GM12878 (cell line): Measurements from ENCODE around the gene ADAMTSL2. TPM values are rescaled to one million over a fixed set of nuclear protein-coding genes. Genes with fewer than 3 reads are reported as not detected.

Source experiments
- ATAC-seq: fragments of 200-7000 bp; cut with Tn5 transposase; 3 replicates; pipeline ENCODE4 v1.9.1; 2020; ENCODE audit warnings: mild to moderate bottlenecking, moderate library complexity
- BruUV-seq: library from RNA; stranded (reverse); fragments of 400-500 nt; replicated peaks from 2 replicates; lab custom pipeline; 2021; lab: Mats Ljungman, UMichigan
- CTCF ChIA-PET: fragments of 300-600 bp; sonication (Branson Sonifier 250); formaldehyde crosslinking; extraction: SDS; loops from one replicate; lab custom pipeline; 2021; ENCODE audit warnings: inconsistent platforms; lab: Yijun Ruan, JAX
- POLR2A ChIA-PET: fragments of 350-600 bp; formaldehyde crosslinking; extraction: SDS; loops from one replicate; lab custom pipeline; 2021; ENCODE audit warnings: inconsistent platforms; lab: Charles Lee
- RAD21 ChIA-PET: fragments of 300-600 bp; sonication (Branson Sonifier 250); formaldehyde crosslinking; loops from one replicate; lab custom pipeline; 2023; ENCODE audit warnings: antibody characterized with exemption; ENCODE audit not compliant: unreplicated experiment; lab: Charles Lee
- SMC1A ChIA-PET: fragments of 300-600 bp; sonication (Branson Sonifier 250); formaldehyde crosslinking; loops from one replicate; lab custom pipeline; 2023; ENCODE audit not compliant: unreplicated experiment, uncharacterized antibody; lab: Charles Lee
- DNase-seq: peaks from one replicate; pipeline ENCODE4 v3.0.0-alpha.2; 2011; ENCODE audit warnings: low read depth, low spot score
- FAIRE-seq: peaks from 3 replicates; lab custom pipeline; 2011; peaks lifted over from hg19 to GRCh38; lab: Jason Lieb, UNC
- H2AFZ ChIP-seq: 2 replicates; pipeline ENCODE4 v1.6.0; 2011; ENCODE audit warnings: low read depth, low read length, control low read depth; ENCODE audit not compliant: control insufficient read depth
- H3K27ac ChIP-seq: 2 replicates; pipeline ENCODE4 v1.5.1; 2011; ENCODE audit warnings: control low read depth; ENCODE audit not compliant: control insufficient read depth, insufficient read depth
- H3K27me3 ChIP-seq, 2 experiments: replicated peaks in 1 of 2; 2 replicates each; pipeline versions ENCODE4 v1.6.0 to v1.6.1; 2011; ENCODE audit warnings: low read length in 1 of 2; ENCODE audit not compliant: control insufficient read depth in 2 of 2, insufficient read depth in 2 of 2
- H3K36me3 ChIP-seq, 2 experiments: 2 replicates each; pipeline ENCODE4 v1.5.1; 2011; ENCODE audit warnings: low read length in 1 of 2; ENCODE audit not compliant: control insufficient read depth in 2 of 2, insufficient read depth in 2 of 2
- H3K4me1 ChIP-seq: 2 replicates; pipeline ENCODE4 v1.6.1; 2011; ENCODE audit warnings: mild to moderate bottlenecking, low read length, moderate library complexity, mixed read lengths; ENCODE audit not compliant: control insufficient read depth, insufficient read depth
- H3K4me2 ChIP-seq: 2 replicates; pipeline ENCODE4 v1.6.0; 2011; ENCODE audit warnings: control low read depth; ENCODE audit not compliant: control insufficient read depth, insufficient read depth
- H3K4me3 ChIP-seq: fragments of 200-600 bp; sonication (generic); 2 replicates; pipeline ENCODE4 v1.5.1; 2016
- H3K79me2 ChIP-seq: 2 replicates; pipeline ENCODE4 v1.6.0; 2011; ENCODE audit warnings: low read length; ENCODE audit not compliant: control insufficient read depth, insufficient read depth
- H3K9ac ChIP-seq: 2 replicates; pipeline ENCODE4 v1.8.0; 2011; ENCODE audit warnings: low read length, control low read depth, mixed read lengths; ENCODE audit not compliant: control insufficient read depth, insufficient read depth
- H3K9me3 ChIP-seq: replicated peaks from 3 replicates; pipeline ENCODE4 v1.5.1; 2011; ENCODE audit warnings: mild to moderate bottlenecking, low read length; ENCODE audit not compliant: control insufficient read depth, insufficient read depth
- H4K20me1 ChIP-seq: 2 replicates; pipeline ENCODE4 v1.6.0; 2011; ENCODE audit not compliant: control insufficient read depth, insufficient read depth
- EZH2 ChIP-seq: IDR thresholded peaks from 2 replicates; pipeline ENCODE4 v1.6.1; 2012; ENCODE audit warnings: low read depth, mild to moderate bottlenecking, control low read depth, inconsistent platforms, low read length, borderline replicate concordance; ENCODE audit not compliant: control insufficient read depth
- HDGF ChIP-seq: fragments of 450-650 bp; IDR thresholded peaks from 2 replicates; pipeline ENCODE4 v1.6.1; 2016; ENCODE audit warnings: antibody characterized with exemption
- JUND ChIP-seq: IDR thresholded peaks from 2 replicates; pipeline ENCODE4 v1.6.1; 2012; ENCODE audit warnings: low read depth, mild to moderate bottlenecking, low read length, improper control_type of control experiment, moderate library complexity
- MTA2 ChIP-seq: fragments of 450-650 bp; IDR thresholded peaks from 2 replicates; pipeline ENCODE4 v1.6.1; 2016; ENCODE audit warnings: low read depth, mild to moderate bottlenecking, moderate library complexity
- MXI1 ChIP-seq: fragments of 150-350 bp; IDR thresholded peaks from 2 replicates; pipeline ENCODE4 v1.6.1; 2011; ENCODE audit warnings: low read depth, mild to moderate bottlenecking, inconsistent platforms, low read length, improper control_type of control experiment
- NBN ChIP-seq: fragments of 450-650 bp; IDR thresholded peaks from 2 replicates; pipeline ENCODE4 v1.6.1; 2016
- NFIC ChIP-seq: IDR thresholded peaks from 2 replicates; pipeline ENCODE4 v1.6.1; 2012; ENCODE audit warnings: low read depth, mild to moderate bottlenecking, inconsistent platforms, low read length, moderate library complexity
- PML ChIP-seq: IDR thresholded peaks from 2 replicates; pipeline ENCODE4 v1.6.1; 2012; ENCODE audit warnings: low read length, inconsistent platforms
- RAD51 ChIP-seq: fragments of 450-650 bp; IDR thresholded peaks from 2 replicates; pipeline ENCODE4 v1.6.1; 2016; ENCODE audit warnings: moderate library complexity, mild to moderate bottlenecking, inconsistent platforms
- SIX5 ChIP-seq: IDR thresholded peaks from 2 replicates; pipeline ENCODE4 v1.6.1; 2011; ENCODE audit warnings: mild to moderate bottlenecking, low read depth, low read length, moderate library complexity; ENCODE audit not compliant: severe bottlenecking
- WGBS: methylation state at CpG from one replicate; pipeline ENCODE4 v1.1.6; 2016; ENCODE audit warnings: low lambda C conversion rate; ENCODE audit not compliant: insufficient replicate concordance, insufficient coverage; ENCODE audit errors: missing lambda C conversion rate; 5-methylcytosine and 5-hydroxymethylcytosine counted together
- in situ Hi-C: fragments of 300-500 bp; cut with MboI; formaldehyde crosslinking; loops from 9 replicates; pipeline ENCODE4 v1.14.3; 2018; ENCODE audit warnings: mixed read lengths
- intact Hi-C: fragments of 100-400 bp; cut with micrococcal nuclease; formaldehyde crosslinking; loops from one replicate; pipeline ENCODE4 v1.14.2; 2022; ENCODE audit not compliant: unreplicated experiment
- polyA plus RNA-seq, 11 experiments: library from polyadenylated mRNA; depleted of rRNA in 4 of 11; unstranded in 6 of 11; stranded (reverse) in 5 of 11; fragments of >200 nt; fragmentation: Nextera tagmentation in 4 of 11; fragmentation: Illumina TruSeq in 1 of 11; extraction: Ambion mirVana in 4 of 11; extraction: Trizol in 1 of 11; gene quantifications; 1 replicate in 1 of 11; 2 replicates in 10 of 11; pipeline versions ENCODE4 v1.2.1 to v1.2.3, GENCODE V29; 2011 to 2016; ENCODE audit warnings: inconsistent platforms in 2 of 11, missing spikeins in 2 of 11, low read depth in 1 of 11
- total RNA-seq, 4 experiments: library from RNA; depleted of rRNA in 3 of 4; stranded (reverse); fragments of >200 nt in 3 of 4; fragmentation: Illumina TruSeq in 1 of 4; extraction: Trizol in 1 of 4; gene quantifications; 2 replicates each; pipeline versions ENCODE4 v1.2.1 to v1.2.3, GENCODE V29; 2013 to 2021
- TF ChIP-seq, protein P1 (sequence below): IDR thresholded peaks from 2 replicates; pipeline ENCODE4 v1.6.1; 2012; ENCODE audit warnings: low read depth, low read length, improper control_type of control experiment
- TF ChIP-seq, protein P2 (sequence below): IDR thresholded peaks from 2 replicates; pipeline ENCODE4 v1.6.1; 2012; ENCODE audit warnings: mild to moderate bottlenecking, low read depth, low read length

Gene ADAMTSL2
- total and polyA plus RNA-seq, 10 of the 15 experiments (the other 5 are each of a cell fraction or from before 2014, with no cell fraction given), result 0.07 TPM; not detected in 9

DNA sequence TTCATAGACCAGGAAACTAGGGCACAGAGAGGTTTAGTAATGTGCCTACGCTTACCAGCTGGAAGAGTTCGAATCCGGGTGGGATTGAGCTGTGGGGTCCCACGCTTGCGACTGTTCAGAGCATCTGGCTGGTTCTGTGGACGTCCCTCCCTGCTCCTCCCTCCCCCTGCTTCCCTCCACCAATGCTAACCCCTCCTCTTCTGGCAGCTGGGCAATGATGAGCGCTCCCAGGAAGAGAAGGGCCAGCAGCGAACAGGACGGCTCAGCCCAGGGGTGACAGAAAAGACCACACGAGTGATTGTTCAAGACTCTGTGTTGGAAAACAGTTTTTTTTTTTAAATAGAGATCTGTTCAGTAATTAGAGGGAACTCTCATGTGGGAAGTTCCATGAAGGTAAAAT is 67.8 kb downstream of the ADAMTSL2 start:
- H3K4me1 ChIP-seq, result no peaks in the 10 kb centered on the region
- POLR2A ChIA-PET, result no interaction called here
- no peak overlapping the region for H3K4me2 ChIP-seq
- no peaks in the 10 kb centered on the region; the same call in 2 of the 3 replicates for H3K9me3 ChIP-seq
- H3K36me3 ChIP-seq, result no peaks in the 10 kb centered on the region
- H2AFZ ChIP-seq, result no peak overlapping the region
- no TSS peak for BruUV-seq
- no peak overlapping the region for H3K9ac ChIP-seq
- intact Hi-C loops (no loop called here), in situ Hi-C loops (no loop called here)
- H4K20me1 ChIP-seq, result no peaks in the 10 kb centered on the region
- H3K27ac ChIP-seq, result no peak overlapping the region
- peaks cover 0 to 4% of the 10 kb centered on the region in 2 experiments; a peak in 3 of 4 replicates for H3K27me3 ChIP-seq
- no peaks in the 10 kb centered on the region for H3K79me2 ChIP-seq
- WGBS, result 38% methylated on average over 9 of the region's 10 CpGs
- TF ChIP-seq NFIC (no peak), MTA2 (no peak), JUND (no peak), NBN (no peak), HDGF (no peak), MXI1 (no peak), EZH2 (no peak), PML (no peak), RAD51 (no peak), SIX5 (no peak)
- TF ChIP-seq, protein P1, sequence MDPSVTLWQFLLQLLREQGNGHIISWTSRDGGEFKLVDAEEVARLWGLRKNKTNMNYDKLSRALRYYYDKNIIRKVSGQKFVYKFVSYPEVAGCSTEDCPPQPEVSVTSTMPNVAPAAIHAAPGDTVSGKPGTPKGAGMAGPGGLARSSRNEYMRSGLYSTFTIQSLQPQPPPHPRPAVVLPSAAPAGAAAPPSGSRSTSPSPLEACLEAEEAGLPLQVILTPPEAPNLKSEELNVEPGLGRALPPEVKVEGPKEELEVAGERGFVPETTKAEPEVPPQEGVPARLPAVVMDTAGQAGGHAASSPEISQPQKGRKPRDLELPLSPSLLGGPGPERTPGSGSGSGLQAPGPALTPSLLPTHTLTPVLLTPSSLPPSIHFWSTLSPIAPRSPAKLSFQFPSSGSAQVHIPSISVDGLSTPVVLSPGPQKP, result no peak
- TF ChIP-seq, protein P2, sequence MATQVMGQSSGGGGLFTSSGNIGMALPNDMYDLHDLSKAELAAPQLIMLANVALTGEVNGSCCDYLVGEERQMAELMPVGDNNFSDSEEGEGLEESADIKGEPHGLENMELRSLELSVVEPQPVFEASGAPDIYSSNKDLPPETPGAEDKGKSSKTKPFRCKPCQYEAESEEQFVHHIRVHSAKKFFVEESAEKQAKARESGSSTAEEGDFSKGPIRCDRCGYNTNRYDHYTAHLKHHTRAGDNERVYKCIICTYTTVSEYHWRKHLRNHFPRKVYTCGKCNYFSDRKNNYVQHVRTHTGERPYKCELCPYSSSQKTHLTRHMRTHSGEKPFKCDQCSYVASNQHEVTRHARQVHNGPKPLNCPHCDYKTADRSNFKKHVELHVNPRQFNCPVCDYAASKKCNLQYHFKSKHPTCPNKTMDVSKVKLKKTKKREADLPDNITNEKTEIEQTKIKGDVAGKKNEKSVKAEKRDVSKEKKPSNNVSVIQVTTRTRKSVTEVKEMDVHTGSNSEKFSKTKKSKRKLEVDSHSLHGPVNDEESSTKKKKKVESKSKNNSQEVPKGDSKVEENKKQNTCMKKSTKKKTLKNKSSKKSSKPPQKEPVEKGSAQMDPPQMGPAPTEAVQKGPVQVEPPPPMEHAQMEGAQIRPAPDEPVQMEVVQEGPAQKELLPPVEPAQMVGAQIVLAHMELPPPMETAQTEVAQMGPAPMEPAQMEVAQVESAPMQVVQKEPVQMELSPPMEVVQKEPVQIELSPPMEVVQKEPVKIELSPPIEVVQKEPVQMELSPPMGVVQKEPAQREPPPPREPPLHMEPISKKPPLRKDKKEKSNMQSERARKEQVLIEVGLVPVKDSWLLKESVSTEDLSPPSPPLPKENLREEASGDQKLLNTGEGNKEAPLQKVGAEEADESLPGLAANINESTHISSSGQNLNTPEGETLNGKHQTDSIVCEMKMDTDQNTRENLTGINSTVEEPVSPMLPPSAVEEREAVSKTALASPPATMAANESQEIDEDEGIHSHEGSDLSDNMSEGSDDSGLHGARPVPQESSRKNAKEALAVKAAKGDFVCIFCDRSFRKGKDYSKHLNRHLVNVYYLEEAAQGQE, result no peak
- RAD21 ChIA-PET, result no interaction called here
- CTCF ChIA-PET, result no interaction called here
- H3K4me3 ChIP-seq, result no peak overlapping the region
- SMC1A ChIA-PET, result no interaction called here
- no peak for DNase-seq
- FAIRE-seq, result no peak
- no peak for ATAC-seq
